CD4-positive, alpha-beta T cell treated with Interferon gamma for 1 hour (primary cell): Measurements from ENCODE around the gene SMG6.

Source experiments
- DNase-seq: peaks from one replicate; pipeline ENCODE4 v3.0.0-alpha.2; 2020

The SMG6 gene

DNA sequence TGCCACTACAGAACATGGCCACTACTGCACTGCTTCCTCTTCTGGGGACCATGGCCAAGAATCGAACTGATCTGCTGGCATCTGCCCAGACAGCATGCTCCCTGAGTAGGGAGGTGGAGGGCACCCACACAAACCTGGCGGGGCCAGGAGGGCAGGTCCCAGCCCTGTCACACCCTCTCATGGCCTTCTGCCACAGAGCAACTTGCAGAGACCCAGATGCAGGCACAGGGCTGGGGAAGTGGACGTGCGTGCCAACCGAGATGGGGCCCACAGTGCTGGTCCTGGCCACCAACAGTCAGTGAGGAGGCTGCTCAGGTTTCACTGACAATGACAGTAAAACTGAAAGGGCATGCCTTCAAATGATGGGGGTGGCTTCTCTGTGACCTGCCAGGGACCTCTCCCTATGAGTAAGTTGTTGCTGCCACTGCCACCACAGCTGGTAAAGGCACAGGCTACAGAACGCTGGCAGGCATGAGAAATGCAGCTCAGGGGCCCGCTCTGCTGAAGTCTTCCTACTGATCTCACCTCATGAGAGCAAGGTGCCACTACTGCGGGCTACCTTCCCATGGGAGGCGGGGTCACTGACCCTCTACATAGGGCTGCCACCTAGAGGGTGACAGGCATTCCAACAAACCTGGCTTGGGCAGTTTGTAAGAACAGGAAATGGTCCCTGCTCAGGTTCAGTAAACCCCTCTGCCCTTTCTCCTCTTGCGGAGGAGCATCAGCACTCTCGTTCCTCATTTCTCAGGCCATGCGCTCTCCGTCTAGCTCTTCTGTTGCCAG is 233.2 kb downstream of the SMG6 start:
- DNase-seq = no peak

GRCh38 chr17:2068519-2069051 is 235.0 kb downstream of the SMG6 start:
- no peak for DNase-seq

GRCh38 chr17:2068031-2068518 is 235.5 kb downstream of the SMG6 start:
- DNase-seq = no peak

GRCh38 chr17:2067608-2068024 is 236.0 kb downstream of the SMG6 start:
- no peak for DNase-seq

DNA sequence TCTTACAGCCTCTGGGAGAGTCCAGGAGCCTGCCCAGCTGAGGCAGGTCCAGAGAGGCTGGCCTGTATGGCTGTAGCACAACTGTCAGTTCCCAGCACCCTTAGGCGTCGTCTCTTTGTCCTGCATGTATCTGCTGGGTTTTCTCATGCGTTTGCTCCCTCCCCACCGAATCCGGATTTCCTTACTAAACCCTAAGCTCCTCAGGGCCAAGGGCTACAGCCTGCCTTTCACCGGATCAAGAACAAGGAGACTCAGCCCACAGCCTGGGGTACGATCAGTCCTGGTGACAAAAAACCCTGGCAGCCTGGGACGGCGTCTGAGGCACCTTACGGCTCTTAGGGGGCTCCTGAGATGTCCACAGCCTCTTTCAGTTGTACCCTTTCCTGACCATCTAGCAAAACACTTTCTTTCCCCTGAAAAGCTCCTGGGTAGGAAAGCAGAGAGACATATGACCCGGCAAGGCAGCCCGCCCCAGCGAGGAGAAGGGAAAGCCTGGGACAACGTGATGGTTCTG is 236.5 kb downstream of the SMG6 start:
- no peak for DNase-seq

GRCh38 chr17:2065949-2066400 is 237.6 kb downstream of the SMG6 start:
- no peak for DNase-seq

GRCh38 chr17:2064980-2065785 is 238.4 kb downstream of the SMG6 start:
- DNase-seq = peak; percentile 42

- DNase-seq = no peak
These were observed 239.0 kb downstream of the SMG6 start for GRCh38 chr17:2064520-2064971.

DNA sequence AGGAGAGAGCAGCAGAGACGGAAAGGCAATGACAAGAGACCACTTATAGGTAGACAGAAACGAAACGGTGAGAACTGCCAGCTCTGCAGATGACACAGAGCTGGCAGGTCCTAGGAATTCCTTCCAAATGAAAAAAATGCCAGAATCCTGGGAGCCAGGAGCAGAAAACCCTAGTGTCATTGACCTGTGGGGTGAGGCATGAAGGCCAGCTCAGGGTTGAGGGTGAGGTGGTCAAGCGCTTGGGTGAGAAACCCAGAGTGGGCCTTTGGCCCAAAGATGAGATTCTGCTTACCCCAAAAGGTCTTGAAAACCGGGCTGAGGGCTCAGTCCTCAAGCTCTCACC is 239.5 kb downstream of the SMG6 start:
- DNase-seq = no peak

DNA sequence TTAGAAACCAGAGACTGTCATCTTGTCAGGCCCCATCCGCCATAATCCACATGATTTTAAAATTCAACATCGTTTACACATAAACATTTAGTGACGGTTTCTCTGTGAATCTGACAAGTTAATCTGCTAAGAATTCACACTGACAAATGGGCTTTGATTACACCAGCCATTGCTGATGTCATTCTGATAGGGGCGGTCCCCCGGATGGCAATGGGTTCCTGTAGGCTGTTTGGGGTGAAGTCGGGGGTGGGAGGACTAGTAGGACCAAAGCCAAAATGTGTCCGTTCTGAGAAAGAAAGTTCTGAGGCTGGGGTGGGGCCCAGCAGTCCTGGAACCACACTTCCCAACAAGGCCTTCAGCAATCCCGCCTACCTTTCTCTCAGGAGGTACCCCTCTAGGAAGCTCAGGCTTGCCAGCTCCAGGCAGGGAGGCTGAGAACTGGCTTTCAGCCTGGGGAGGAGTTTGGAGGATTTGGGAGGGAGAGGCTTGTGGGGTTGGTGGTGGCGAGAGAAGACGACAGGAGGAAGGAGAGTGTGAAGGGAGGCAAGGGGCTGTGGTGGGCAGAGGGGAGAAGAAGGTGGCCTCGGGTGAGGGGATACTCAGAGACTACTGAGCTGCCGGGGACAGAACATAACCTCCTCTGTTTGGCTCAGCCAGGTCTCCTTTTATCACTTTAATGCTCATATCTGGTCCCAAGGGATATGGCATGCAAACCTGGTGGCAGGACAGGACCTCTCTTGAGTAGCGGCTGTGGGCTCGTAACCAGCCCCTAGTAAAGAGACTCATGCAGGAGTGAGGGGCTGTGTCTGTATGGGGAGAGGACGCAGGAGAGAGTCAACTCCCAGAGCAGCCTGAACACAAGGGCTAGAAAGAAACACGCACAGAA is 240.1 kb downstream of the SMG6 start:
- no peak for DNase-seq

DNA sequence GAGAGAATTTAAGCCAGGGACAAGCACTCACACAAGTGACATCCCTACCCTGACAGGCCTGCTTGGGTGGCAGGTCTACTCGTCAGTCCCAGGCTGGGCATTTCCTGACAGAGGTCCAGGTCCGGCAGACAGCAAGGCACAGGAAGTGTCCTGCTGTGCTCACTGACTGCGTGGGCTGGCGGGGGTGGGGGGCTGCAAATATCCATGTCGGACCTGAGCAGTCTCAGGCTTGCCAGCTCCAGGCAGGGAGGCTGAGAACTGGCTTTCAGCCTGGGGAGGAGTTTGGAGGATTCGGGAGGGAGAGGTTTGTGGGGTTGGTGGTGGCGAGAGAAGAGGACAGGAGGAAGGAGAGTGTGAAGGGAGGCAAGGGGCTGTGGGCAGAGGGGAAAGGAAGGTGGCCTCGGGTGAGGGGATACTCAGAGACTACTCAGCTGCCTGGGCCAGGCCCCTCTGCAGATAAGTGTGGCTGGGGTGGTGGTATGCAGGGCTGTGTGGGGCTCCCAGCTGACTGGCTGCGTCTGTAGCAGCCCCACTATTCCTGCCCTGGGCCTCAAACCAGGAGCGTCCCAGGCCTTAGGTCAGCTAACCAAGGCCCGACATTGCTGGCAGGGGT is 240.9 kb downstream of the SMG6 start:
- no peak for DNase-seq

DNA sequence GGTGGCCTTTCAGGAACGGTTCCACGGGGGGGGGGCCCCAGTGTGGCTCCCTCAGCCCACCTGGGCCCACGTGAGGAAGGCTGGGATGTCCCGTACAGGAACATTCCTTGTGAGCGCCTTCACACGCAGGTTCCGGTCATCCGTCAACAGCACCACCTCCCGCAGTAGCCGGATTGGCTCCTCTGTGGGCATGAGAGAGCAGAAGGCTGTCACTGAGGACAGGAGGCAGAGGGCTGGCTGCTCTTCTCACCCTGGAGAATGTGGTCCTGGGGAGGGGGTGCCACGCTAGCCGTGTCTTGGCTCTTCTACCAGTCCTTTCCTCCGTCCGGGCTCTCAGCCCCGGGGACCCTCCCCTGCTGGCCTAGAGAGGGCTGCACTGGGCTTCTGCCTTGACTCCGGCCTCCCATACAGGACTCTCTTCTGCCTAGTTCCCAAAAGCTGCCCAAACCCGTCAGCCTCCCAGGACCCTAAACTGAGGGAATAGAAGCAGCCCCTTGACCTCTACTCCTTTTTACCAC is 242.1 kb downstream of the SMG6 start:
- DNase-seq = no peak

- no peak for DNase-seq
These were observed 242.7 kb downstream of the SMG6 start for GRCh38 chr17:2060681-2061440.

DNA sequence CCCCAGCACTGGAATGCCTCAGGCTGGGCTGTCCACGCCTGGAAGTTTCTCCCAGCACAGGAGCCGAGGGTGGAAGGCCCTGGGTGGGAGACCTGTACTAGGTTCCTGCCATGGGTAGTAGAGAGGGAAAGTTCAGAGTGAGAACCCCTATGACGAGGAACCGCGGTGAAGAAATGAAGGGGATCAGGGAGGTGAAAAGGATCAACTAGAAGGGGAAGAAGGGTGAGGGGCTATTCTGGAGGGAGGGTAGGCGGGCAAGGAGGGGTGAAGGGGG is 243.3 kb downstream of the SMG6 start:
- DNase-seq = no peak

DNA sequence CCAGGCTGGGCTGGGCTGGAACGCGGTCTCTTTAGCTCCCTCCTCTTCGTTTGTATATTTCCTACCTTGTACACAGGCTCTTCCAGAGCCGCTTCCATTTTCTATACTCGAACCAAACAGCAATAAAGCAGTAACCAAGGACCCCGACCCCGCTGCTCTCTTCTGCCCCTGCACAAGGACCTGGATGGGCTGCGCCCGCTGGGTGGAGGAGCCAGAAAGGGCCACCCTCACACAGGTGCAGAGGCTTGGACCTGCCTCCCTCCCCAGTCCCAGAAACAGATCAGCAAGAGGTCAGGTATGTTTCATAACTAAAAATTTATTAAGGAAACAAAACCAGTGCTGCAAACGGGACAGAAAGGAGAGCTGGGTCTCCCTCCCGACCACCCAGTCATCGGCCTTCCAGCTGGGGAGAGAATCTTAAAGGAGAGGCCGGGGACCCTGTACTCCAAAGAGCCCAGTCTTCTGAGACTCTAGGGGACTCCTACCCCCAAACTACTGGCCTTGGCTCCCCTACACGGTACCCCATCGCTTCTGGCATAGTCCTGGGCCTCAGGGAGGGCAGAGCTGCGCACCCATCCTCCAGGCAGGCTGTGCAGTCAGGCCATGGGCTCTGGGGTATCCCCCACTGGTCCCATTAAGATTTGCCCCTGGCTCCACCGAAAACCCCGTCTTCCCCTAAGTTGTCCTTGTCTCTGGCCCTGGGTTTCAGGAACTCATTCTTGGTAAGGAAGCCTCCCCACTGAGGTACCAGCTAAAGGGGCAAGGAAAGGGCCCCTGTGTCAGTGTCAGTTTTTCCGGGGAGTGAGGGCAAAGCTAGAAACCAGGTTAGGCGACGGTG is 243.8 kb downstream of the SMG6 start:
- DNase-seq = no peak

DNA sequence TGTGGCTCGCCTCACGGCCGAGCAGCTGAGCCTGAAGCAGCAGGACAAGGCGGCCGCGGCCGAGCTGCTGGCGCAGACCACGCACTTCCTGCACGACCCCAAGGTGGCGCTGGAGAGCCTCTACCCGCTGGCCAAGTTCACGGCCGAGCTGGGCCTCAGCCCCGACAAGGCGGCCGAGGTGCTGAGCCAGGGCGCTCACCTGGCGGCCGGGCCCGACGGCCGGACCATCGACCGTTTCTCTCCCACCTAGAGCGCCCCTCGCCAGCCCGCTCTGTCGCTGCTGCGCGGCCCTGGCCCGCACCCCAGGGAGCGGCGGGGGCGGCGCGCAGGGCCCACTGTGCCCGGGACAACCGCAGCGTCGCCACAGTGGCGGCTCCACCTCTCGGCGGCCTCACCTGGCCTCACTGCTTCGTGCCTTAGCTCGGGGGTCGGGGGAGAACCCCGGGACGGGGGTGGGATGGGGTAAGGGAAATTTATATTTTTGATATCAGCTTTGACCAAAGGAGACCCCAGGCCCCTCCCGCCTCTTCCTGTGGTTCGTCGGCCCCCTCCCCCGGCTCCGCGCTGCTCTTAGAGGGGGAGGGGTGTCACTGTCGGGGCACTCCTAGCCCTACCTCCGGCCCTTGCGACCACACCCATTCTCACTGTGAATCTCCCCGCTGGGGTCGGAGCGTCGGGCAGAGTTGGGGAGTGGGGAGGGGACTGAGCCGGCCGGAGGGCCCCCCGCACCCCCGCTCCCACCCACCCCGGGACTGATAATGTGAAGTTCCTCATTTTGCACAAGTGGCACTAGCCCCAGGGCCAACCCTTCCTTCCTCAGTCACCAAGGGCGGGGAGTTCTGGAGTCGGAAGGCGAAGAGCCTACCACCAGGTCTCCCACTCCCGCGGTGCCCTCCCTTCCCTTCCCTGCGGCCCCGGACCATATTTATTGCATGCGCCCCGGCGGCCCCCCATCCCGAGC is 244.7 kb downstream of the SMG6 start:
- DNase-seq = peak; percentile 64

GRCh38 chr17:2057760-2058585 is 245.6 kb downstream of the SMG6 start:
- no peak for DNase-seq

DNA sequence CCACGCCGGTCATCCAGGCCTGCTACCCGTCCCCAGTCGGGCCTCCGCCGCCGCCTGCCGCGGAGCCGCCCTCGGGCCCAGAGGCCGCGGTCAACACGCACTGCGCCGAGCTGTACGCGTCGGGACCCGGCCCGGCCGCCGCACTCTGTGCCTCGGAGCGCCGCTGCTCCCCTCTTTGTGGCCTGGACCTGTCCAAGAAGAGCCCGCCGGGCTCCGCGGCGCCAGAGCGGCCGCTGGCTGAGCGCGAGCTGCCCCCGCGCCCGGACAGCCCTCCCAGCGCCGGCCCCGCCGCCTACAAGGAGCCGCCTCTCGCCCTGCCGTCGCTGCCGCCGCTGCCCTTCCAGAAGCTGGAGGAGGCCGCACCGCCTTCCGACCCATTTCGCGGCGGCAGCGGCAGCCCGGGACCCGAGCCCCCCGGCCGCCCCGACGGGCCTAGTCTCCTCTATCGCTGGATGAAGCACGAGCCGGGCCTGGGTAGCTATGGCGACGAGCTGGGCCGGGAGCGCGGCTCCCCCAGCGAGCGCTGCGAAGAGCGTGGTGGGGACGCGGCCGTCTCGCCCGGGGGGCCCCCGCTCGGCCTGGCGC is 246.3 kb downstream of the SMG6 start:
- no peak for DNase-seq
